K562 (cell line): ENCODE measurements around the gene CLDN7. TPM values are rescaled to one million over a fixed set of nuclear protein-coding genes. Genes with fewer than 3 reads are reported as not detected.

Experiments used
- CBFA2T3 ChIP-seq: fragments of 450-650 bp; IDR thresholded peaks from 2 replicates; pipeline ENCODE4 v1.6.1; 2017
- CC2D1A ChIP-seq: fragments of 450-650 bp; IDR thresholded peaks from 2 replicates; pipeline ENCODE4 v1.6.1; 2017; ENCODE audit warnings: mild to moderate bottlenecking
- HDAC8 ChIP-seq: fragments of 450-650 bp; IDR thresholded peaks from 2 replicates; pipeline ENCODE4 v1.6.1; 2016; ENCODE audit warnings: mild to moderate bottlenecking, missing genetic modification characterization, moderate library complexity, missing compliant biosample characterization
- MTA3 ChIP-seq: fragments of 450-650 bp; formaldehyde crosslinking; IDR thresholded peaks from 2 replicates; pipeline ENCODE4 v1.6.1; 2017; ENCODE audit warnings: mild to moderate bottlenecking, borderline replicate concordance
- PHB2 ChIP-seq: fragments of 450-650 bp; IDR thresholded peaks from 2 replicates; pipeline ENCODE4 v1.6.1; 2017; ENCODE audit warnings: low read depth
- PHF21A ChIP-seq: fragments of 450-650 bp; IDR thresholded peaks from 2 replicates; pipeline ENCODE4 v1.6.1; 2017; ENCODE audit warnings: low read depth, borderline replicate concordance
- PHTF2 ChIP-seq: fragments of 250-450 bp; sonication (Bioruptor Pico); IDR thresholded peaks from 2 replicates; pipeline ENCODE4 v1.5.0; 2021; ENCODE audit warnings: mild to moderate bottlenecking
- TGIF2 ChIP-seq: sonication (generic); formaldehyde crosslinking; IDR thresholded peaks from 2 replicates; pipeline ENCODE4 v1.8.1; 2022; ENCODE audit warnings: mild to moderate bottlenecking, missing genetic modification reagents, moderate library complexity
- ZKSCAN3 ChIP-seq: fragments of 250-450 bp; sonication (Bioruptor Pico); IDR thresholded peaks from 2 replicates; pipeline ENCODE4 v1.4.0; 2020
- ZNF133 ChIP-seq: fragments of 250-450 bp; sonication (Bioruptor Pico); IDR thresholded peaks from 2 replicates; pipeline ENCODE4 v1.4.0; 2020; ENCODE audit warnings: mild to moderate bottlenecking
- polyA plus RNA-seq, 8 experiments: library from polyadenylated mRNA; depleted of rRNA in 4 of 8; stranded (reverse) in 5 of 8; unstranded in 3 of 8; fragments of >200 nt; fragmentation: Nextera tagmentation in 2 of 8; fragmentation: Illumina TruSeq in 1 of 8; extraction: Ambion mirVana in 2 of 8; extraction: Trizol in 1 of 8; gene quantifications; 2 replicates each; pipeline versions ENCODE4 v1.2.1 to v1.2.3, GENCODE V29; 2011 to 2014; ENCODE audit warnings: inconsistent platforms in 1 of 8, missing spikeins in 1 of 8
- total RNA-seq, 7 experiments: library from RNA; depleted of rRNA in 6 of 7; stranded (reverse); fragments of >200 nt in 6 of 7; fragmentation: Illumina TruSeq in 2 of 7; extraction: Trizol in 2 of 7; gene quantifications; 2 replicates each; pipeline versions ENCODE4 v1.2.1 to v1.2.3, GENCODE V29; 2011 to 2021; ENCODE audit warnings: low replicate concordance in 1 of 7
- TF ChIP-seq, protein P1 (sequence below): fragments of 450-650 bp; IDR thresholded peaks from 2 replicates; pipeline ENCODE4 v1.6.1; 2017; ENCODE audit warnings: antibody characterized with exemption
- TF ChIP-seq, protein P2 (sequence below): fragments of 250-450 bp; sonication (Bioruptor Pico); IDR thresholded peaks from 2 replicates; pipeline ENCODE4 v1.8.0; 2022; ENCODE audit warnings: inconsistent platforms
- TF ChIP-seq, protein P3 (sequence below): sonication (generic); formaldehyde crosslinking; IDR thresholded peaks from 2 replicates; pipeline ENCODE4 v1.8.1; 2023; ENCODE audit warnings: mild to moderate bottlenecking, missing genetic modification reagents
- TF ChIP-seq, protein P4 (sequence below): fragments of 250-450 bp; sonication (Bioruptor Pico); IDR thresholded peaks from 2 replicates; pipeline ENCODE4 v1.9.0; 2021; ENCODE audit warnings: mild to moderate bottlenecking
- TF ChIP-seq, protein P5 (sequence below): fragments of 250-450 bp; sonication (Bioruptor Pico); IDR thresholded peaks from 2 replicates; pipeline ENCODE4 v1.8.0; 2021; ENCODE audit warnings: moderate library complexity, mild to moderate bottlenecking, inconsistent platforms
- TF ChIP-seq, protein P6 (sequence below): IDR thresholded peaks from 2 replicates; pipeline ENCODE4 v1.6.1; 2012; ENCODE audit warnings: low read depth, low read length, improper control_type of control experiment, borderline replicate concordance

The CLDN7 gene
- total and polyA plus RNA-seq, 9 of the 15 experiments (the other 6 are each of a cell fraction or from before 2014, with no cell fraction given), result 2.2 to 14.5 (median 7.6) TPM

DNA sequence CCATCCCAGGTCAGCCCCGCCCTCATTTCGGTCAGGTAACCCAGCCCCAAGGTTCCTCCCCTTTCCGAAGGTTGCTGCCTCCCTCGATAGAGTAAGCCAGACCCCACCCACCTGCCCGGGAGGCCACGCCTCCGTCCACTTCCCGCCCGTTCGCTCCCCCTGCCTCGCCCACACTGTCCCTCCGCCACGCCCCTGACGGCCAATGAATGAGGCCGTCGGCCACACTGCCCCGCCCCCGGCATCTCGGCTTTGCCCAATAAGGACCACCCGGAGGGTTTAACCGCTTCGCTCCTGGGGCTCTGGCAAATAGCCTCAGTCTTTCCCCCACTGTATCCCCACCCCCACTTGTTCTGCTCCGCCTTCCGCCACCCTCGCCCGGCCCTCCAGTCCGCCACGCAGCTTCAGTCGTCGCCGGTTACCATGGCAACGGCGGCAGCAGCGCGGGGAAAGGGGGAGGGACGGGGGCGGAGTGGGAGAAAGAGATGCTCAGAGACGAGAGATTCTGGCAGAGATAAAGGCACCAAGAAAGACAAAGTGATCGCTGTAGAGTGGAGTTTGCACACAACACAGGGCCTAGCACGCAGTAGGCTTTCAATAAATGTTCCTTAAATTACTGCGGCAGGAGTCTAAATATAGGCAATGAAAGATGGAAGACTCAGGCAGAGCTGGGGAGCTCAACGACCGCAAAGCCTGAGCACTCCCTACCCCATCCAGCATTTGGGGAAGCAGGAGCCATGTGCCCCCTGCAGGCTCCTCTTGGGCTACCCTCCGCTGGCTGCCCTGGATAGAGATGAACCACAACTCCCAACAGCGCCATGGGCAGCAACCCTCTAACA is 47.8 kb downstream of the CLDN7 start (continued):
- TF ChIP-seq, protein P1, sequence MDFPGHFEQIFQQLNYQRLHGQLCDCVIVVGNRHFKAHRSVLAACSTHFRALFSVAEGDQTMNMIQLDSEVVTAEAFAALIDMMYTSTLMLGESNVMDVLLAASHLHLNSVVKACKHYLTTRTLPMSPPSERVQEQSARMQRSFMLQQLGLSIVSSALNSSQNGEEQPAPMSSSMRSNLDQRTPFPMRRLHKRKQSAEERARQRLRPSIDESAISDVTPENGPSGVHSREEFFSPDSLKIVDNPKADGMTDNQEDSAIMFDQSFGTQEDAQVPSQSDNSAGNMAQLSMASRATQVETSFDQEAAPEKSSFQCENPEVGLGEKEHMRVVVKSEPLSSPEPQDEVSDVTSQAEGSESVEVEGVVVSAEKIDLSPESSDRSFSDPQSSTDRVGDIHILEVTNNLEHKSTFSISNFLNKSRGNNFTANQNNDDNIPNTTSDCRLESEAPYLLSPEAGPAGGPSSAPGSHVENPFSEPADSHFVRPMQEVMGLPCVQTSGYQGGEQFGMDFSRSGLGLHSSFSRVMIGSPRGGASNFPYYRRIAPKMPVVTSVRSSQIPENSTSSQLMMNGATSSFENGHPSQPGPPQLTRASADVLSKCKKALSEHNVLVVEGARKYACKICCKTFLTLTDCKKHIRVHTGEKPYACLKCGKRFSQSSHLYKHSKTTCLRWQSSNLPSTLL, result no peak
- TF ChIP-seq, protein P2, sequence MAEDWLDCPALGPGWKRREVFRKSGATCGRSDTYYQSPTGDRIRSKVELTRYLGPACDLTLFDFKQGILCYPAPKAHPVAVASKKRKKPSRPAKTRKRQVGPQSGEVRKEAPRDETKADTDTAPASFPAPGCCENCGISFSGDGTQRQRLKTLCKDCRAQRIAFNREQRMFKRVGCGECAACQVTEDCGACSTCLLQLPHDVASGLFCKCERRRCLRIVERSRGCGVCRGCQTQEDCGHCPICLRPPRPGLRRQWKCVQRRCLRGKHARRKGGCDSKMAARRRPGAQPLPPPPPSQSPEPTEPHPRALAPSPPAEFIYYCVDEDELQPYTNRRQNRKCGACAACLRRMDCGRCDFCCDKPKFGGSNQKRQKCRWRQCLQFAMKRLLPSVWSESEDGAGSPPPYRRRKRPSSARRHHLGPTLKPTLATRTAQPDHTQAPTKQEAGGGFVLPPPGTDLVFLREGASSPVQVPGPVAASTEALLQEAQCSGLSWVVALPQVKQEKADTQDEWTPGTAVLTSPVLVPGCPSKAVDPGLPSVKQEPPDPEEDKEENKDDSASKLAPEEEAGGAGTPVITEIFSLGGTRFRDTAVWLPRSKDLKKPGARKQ (CRISPR knock-in tag), result no peak
- TF ChIP-seq, protein P3, sequence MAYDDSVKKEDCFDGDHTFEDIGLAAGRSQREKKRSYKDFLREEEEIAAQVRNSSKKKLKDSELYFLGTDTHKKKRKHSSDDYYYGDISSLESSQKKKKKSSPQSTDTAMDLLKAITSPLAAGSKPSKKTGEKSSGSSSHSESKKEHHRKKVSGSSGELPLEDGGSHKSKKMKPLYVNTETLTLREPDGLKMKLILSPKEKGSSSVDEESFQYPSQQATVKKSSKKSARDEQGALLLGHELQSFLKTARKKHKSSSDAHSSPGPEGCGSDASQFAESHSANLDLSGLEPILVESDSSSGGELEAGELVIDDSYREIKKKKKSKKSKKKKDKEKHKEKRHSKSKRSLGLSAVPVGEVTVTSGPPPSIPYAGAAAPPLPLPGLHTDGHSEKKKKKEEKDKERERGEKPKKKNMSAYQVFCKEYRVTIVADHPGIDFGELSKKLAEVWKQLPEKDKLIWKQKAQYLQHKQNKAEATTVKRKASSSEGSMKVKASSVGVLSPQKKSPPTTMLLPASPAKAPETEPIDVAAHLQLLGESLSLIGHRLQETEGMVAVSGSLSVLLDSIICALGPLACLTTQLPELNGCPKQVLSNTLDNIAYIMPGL (CRISPR knock-in tag), result no peak
- TF ChIP-seq CC2D1A (peak; percentile 41; the same call in 1 of the 2 replicates), PHTF2 (CRISPR knock-in tag) (no peak), PHB2 (no peak), ZKSCAN3 (no peak), ZNF133 (CRISPR knock-in tag) (no peak), CBFA2T3 (no peak), TGIF2 (no peak), HDAC8 (tag) (no peak), MTA3 (no peak; the same call in 1 of the 2 replicates), PHF21A (no peak)
- TF ChIP-seq, protein P4, sequence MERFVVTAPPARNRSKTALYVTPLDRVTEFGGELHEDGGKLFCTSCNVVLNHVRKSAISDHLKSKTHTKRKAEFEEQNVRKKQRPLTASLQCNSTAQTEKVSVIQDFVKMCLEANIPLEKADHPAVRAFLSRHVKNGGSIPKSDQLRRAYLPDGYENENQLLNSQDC, result no peak
- TF ChIP-seq, protein P5, sequence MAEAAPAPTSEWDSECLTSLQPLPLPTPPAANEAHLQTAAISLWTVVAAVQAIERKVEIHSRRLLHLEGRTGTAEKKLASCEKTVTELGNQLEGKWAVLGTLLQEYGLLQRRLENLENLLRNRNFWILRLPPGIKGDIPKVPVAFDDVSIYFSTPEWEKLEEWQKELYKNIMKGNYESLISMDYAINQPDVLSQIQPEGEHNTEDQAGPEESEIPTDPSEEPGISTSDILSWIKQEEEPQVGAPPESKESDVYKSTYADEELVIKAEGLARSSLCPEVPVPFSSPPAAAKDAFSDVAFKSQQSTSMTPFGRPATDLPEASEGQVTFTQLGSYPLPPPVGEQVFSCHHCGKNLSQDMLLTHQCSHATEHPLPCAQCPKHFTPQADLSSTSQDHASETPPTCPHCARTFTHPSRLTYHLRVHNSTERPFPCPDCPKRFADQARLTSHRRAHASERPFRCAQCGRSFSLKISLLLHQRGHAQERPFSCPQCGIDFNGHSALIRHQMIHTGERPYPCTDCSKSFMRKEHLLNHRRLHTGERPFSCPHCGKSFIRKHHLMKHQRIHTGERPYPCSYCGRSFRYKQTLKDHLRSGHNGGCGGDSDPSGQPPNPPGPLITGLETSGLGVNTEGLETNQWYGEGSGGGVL, result no peak
- TF ChIP-seq, protein P6, sequence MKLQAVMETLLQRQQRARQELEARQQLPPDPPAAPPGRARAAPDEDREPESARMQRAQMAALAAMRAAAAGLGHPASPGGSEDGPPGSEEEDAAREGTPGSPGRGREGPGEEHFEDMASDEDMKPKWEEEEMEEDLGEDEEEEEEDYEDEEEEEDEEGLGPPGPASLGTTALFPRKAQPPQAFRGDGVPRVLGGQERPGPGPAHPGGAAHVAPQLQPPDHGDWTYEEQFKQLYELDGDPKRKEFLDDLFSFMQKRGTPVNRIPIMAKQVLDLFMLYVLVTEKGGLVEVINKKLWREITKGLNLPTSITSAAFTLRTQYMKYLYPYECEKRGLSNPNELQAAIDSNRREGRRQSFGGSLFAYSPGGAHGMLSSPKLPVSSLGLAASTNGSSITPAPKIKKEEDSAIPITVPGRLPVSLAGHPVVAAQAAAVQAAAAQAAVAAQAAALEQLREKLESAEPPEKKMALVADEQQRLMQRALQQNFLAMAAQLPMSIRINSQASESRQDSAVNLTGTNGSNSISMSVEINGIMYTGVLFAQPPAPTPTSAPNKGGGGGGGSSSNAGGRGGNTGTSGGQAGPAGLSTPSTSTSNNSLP, result no peak
